Ishikawa (cell line): ENCODE results near the gene EXOC4.

Source experiments
- CREB1 ChIP-seq: IDR thresholded peaks from 2 replicates; pipeline ENCODE4 v1.6.1; 2012; ENCODE audit warnings: low read depth
- EP300 ChIP-seq: IDR thresholded peaks from 2 replicates; pipeline ENCODE4 v1.6.1; 2012; ENCODE audit warnings: borderline replicate concordance
- MAX ChIP-seq: IDR thresholded peaks from 2 replicates; pipeline ENCODE4 v1.6.1; 2012
- YY1 ChIP-seq: IDR thresholded peaks from 2 replicates; pipeline ENCODE4 v1.6.1; 2012; ENCODE audit warnings: low read depth

DNA sequence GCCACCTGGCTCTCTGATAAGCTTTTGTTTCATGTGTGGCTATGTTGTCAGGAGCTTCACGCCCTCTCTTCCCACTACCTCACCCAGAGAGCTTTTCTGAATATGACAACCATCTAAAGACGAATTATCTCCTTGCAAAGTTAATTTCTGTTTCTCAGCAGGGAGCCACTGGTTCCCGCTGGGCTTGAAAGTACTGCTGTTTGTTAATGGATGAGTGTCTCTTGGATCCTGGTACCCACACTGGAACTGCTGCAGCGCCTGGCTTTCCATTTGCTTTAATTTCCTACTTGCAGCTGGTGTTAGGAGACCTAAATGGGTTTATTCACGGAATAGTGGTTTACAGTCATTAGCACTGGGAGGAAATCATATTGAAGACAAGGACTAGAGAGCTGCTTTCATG is 606.4 kb downstream of the EXOC4 start:
- TF ChIP-seq YY1 (no peak), MAX (no peak), EP300 (no peak), CREB1 (no peak)
